Thyroid gland (tissue), 4 donors: Measurements from ENCODE around the gene H2AZ1.

Source experiments
- POLR2A ChIP-seq, 2 donors: fragments of 450-650 bp; IDR thresholded peaks; one replicate each; pipeline ENCODE4 v1.6.1; 2017; ENCODE audit warnings: antibody characterized with exemption in 2 of 2, mild to moderate bottlenecking in 2 of 2, moderate library complexity in 1 of 2
- TF ChIP-seq, protein P1 (sequence below), 6 experiments: fragments of 200-600 bp in 3 of 6; fragments of 450-650 bp in 3 of 6; sonication (generic) in 3 of 6; IDR thresholded peaks; one replicate each; pipeline ENCODE4 v1.5.1; 2016 to 2019; ENCODE audit warnings: antibody characterized with exemption in 6 of 6, mild to moderate bottlenecking in 2 of 6, inconsistent platforms in 1 of 6, moderate library complexity in 1 of 6

DNA sequence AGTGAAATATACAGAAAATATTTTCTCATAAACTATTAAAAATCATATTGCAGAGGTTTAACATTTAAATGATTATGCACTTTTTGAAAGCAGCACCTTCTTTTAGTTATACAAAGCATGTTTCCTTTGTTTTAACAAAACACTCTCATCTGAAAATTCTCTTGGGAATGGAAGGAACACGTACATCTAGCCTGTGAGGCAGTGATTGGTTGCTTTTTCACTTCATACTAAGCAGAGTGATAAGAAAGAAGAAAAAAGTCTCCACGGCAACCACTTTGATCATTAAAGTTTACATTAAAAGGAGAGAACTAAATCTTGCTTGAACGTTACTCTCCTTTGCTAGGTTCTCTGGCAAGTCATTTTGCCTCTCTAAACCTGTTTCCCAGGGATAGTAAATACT lies 41.7 kb upstream of the H2AZ1 start:
- no peak for TF ChIP-seq POLR2A (IDR thresholded peaks at IDR 0.05)
- TF ChIP-seq, protein P1, sequence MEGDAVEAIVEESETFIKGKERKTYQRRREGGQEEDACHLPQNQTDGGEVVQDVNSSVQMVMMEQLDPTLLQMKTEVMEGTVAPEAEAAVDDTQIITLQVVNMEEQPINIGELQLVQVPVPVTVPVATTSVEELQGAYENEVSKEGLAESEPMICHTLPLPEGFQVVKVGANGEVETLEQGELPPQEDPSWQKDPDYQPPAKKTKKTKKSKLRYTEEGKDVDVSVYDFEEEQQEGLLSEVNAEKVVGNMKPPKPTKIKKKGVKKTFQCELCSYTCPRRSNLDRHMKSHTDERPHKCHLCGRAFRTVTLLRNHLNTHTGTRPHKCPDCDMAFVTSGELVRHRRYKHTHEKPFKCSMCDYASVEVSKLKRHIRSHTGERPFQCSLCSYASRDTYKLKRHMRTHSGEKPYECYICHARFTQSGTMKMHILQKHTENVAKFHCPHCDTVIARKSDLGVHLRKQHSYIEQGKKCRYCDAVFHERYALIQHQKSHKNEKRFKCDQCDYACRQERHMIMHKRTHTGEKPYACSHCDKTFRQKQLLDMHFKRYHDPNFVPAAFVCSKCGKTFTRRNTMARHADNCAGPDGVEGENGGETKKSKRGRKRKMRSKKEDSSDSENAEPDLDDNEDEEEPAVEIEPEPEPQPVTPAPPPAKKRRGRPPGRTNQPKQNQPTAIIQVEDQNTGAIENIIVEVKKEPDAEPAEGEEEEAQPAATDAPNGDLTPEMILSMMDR (IDR thresholded peaks at IDR 0.05): no peak
